Measurements from ENCODE around the gene IDI2. TPM values are rescaled to one million over a fixed set of nuclear protein-coding genes. Genes with fewer than 3 reads are reported as not detected.

IDI2 gene
- polyA plus RNA-seq, 3 donors = not detected

DNA sequence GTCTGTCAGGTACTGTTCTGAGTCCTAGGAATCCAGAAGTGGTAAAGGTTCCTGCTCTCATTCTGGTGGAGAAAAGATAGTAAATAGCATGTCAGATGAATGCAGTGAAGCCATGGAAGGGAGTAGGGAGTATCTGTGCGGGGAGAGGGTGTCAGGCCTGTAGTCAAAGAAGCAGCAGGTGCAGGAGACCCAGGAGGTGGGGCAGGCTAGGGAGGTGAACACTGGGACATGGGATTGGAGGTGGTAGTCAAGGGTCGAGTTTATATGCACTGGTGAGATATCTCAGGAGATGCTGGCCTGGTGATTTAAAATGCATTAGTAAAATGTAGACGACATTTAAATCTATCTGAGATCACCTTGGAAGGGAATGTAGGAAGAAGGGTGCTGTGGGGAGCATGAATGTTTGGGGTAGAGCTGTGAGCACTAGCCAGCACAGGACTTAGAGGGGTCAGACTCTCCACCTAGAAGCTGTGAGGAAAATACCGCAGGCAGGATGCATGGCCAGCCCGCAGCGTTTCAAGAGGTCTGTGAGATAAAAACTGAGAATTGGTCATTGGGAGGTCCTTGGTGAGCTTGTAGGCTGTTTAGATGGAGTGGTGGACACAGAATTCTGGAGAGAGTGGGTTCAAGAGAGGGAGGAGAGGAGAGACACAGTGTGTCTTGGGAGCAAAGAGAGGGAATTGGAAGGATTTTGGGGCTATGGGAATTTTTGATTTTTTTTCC lies 30.7 kb downstream of the IDI2 start:
- Mint-ChIP-seq H3K36me3 (peaks cover 78 to 89% of the 10 kb centered on the region in 2 donors), H3K4me3 (no peak overlapping the region), H3K27ac (peak overlapping the region in 6 of 7 donors; percentile 1 to 53 (median 33)), H3K27me3 (ENCODE audit: low read depth in 3 of 3) (peaks cover 0 to 2% (median 1%) of the 10 kb centered on the region in 3 donors), H3K4me1 (peaks cover 3% of the 10 kb centered on the region), H3K9me3 (peaks cover 0 to 3% (median 0%) of the 10 kb centered on the region in 7 donors)
- no peak overlapping the region for H3K4me2 ChIP-seq (replicated peaks; ENCODE audit: extremely low read depth, low read length, poor library complexity, severe bottlenecking)
- no peak overlapping the region for H3K4me3 ChIP-seq (replicated peaks in 1 of 3; ENCODE audit: low read depth in 2 of 3, low read length in 3 of 3)
- H3K27me3 ChIP-seq (ENCODE audit: control insufficient read depth in 2 of 2, insufficient read depth in 2 of 2, low read length in 2 of 2) = no peaks in the 10 kb centered on the region
- H3K79me2 ChIP-seq (ENCODE audit: insufficient read depth, low read length) = peaks cover 38% of the 10 kb centered on the region
- no peak overlapping the region for H2AFZ ChIP-seq (ENCODE audit: insufficient read depth, low read depth, low read length, poor library complexity, severe bottlenecking)
- intact Hi-C loops (cut with micrococcal nuclease) = loop anchor here in 1 of 2 donors (5.0 kb wide), 1 partner anchor 47 kb away; no protein-coding TSS in a partner anchor
- no peak overlapping the region for H3K27ac ChIP-seq (ENCODE audit: low read depth in 1 of 2, low read length in 2 of 2)
- peaks cover 25% of the 10 kb centered on the region for H4K20me1 ChIP-seq (ENCODE audit: insufficient read depth, low read length)
- DNase-seq = no peak
- no peaks in the 10 kb centered on the region for H3K4me1 ChIP-seq (ENCODE audit: control insufficient read depth in 1 of 2, insufficient read depth in 2 of 2, low read length in 2 of 2)
- TF ChIP-seq, protein P1, sequence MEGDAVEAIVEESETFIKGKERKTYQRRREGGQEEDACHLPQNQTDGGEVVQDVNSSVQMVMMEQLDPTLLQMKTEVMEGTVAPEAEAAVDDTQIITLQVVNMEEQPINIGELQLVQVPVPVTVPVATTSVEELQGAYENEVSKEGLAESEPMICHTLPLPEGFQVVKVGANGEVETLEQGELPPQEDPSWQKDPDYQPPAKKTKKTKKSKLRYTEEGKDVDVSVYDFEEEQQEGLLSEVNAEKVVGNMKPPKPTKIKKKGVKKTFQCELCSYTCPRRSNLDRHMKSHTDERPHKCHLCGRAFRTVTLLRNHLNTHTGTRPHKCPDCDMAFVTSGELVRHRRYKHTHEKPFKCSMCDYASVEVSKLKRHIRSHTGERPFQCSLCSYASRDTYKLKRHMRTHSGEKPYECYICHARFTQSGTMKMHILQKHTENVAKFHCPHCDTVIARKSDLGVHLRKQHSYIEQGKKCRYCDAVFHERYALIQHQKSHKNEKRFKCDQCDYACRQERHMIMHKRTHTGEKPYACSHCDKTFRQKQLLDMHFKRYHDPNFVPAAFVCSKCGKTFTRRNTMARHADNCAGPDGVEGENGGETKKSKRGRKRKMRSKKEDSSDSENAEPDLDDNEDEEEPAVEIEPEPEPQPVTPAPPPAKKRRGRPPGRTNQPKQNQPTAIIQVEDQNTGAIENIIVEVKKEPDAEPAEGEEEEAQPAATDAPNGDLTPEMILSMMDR (IDR thresholded peaks at IDR 0.05) = no peak
- H3K36me3 ChIP-seq (replicated peaks in 1 of 2; ENCODE audit: control insufficient read depth in 1 of 2, insufficient read depth in 2 of 2, low read length in 2 of 2) = peaks cover 70 to 84% of the 10 kb centered on the region in 2 donors
- no peak overlapping the region for H3K9ac ChIP-seq (ENCODE audit: insufficient read depth, low read length, poor library complexity, severe bottlenecking)
- no peaks in the 10 kb centered on the region for H3K9me3 ChIP-seq (replicated peaks in 1 of 2; ENCODE audit: control insufficient read depth in 1 of 2, insufficient read depth in 1 of 2, low read length in 2 of 2)
- 96% methylated on average over 6 of the region's 6 CpGs for WGBS (ENCODE audit: insufficient coverage)

DNA sequence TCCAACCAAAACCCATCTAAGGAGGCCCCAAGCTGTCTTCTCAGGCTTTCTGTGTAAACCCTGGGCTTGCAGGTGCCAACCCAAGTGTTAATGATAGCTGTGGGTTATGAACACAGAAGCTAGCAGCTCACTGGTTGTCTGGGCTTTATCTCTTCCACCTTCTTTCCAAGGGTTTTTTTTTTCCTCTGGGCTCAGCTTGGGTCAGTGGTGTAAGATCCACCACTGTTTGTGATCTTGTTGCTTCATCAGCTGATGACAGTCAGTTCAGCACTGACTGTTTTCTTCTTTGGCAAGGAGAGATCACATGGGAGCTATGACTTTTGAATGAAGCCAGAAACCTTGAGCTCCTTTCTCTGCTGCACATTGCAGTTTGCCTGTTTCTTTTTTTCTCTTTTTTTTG lies 32.8 kb downstream of the IDI2 start:
- H3K4me3 Mint-ChIP-seq = no peak overlapping the region
- H3K4me3 ChIP-seq (replicated peaks in 1 of 3; ENCODE audit: low read depth in 2 of 3, low read length in 3 of 3) = no peak overlapping the region
- H3K27ac Mint-ChIP-seq = peak overlapping the region in 1 of 7 donors; percentile 49

More for the DNA sequence above, 32.8 kb downstream of the IDI2 start:
- Histone ChIP-seq H3K27ac (ENCODE audit: low read depth in 1 of 2, low read length in 2 of 2) (peak overlapping the region in 1 of 2 donors; percentile 16), H3K4me1 (ENCODE audit: control insufficient read depth in 1 of 2, insufficient read depth in 2 of 2, low read length in 2 of 2) (peaks cover 12 to 16% of the 10 kb centered on the region in 2 donors), H3K36me3 (replicated peaks in 1 of 2; ENCODE audit: control insufficient read depth in 1 of 2, insufficient read depth in 2 of 2, low read length in 2 of 2) (peaks cover 53 to 63% of the 10 kb centered on the region in 2 donors), H3K27me3 (ENCODE audit: control insufficient read depth in 2 of 2, insufficient read depth in 2 of 2, low read length in 2 of 2) (no peaks in the 10 kb centered on the region), H3K4me2 (replicated peaks; ENCODE audit: extremely low read depth, low read length, poor library complexity, severe bottlenecking) (no peak overlapping the region), H3K9ac (ENCODE audit: insufficient read depth, low read length, poor library complexity, severe bottlenecking) (no peak overlapping the region), H4K20me1 (ENCODE audit: insufficient read depth, low read length) (peaks cover 30% of the 10 kb centered on the region), H3K79me2 (ENCODE audit: insufficient read depth, low read length) (peaks cover 55% of the 10 kb centered on the region), H2AFZ (ENCODE audit: insufficient read depth, low read depth, low read length, poor library complexity, severe bottlenecking) (no peak overlapping the region), H3K9me3 (replicated peaks in 1 of 2; ENCODE audit: control insufficient read depth in 1 of 2, insufficient read depth in 1 of 2, low read length in 2 of 2) (no peaks in the 10 kb centered on the region)
- Mint-ChIP-seq H3K4me1 (peaks cover 16% of the 10 kb centered on the region), H3K27me3 (ENCODE audit: low read depth in 3 of 3) (peaks cover 0 to 2% (median 1%) of the 10 kb centered on the region in 3 donors), H3K36me3 (peaks cover 61 to 75% of the 10 kb centered on the region in 2 donors), H3K9me3 (no peaks in the 10 kb centered on the region)
- intact Hi-C loops (cut with micrococcal nuclease) = loop anchor here in 1 of 2 donors (5.0 kb wide), 1 partner anchor 49 kb away; no protein-coding TSS in a partner anchor
- TF ChIP-seq, protein P1 (IDR thresholded peaks at IDR 0.05) = no peak
- peak in 1 of 3 donors; percentile 44 for DNase-seq

Measured in CD14-positive monocyte (primary cell).